ENCODE data around the gene MRPS12.
"Not testable (repeated sequence)": the region's sequence is repeated elsewhere in the genome, so short reads cannot be mapped to it uniquely, and the experiment has no call there.

MRPS12 gene

DNA sequence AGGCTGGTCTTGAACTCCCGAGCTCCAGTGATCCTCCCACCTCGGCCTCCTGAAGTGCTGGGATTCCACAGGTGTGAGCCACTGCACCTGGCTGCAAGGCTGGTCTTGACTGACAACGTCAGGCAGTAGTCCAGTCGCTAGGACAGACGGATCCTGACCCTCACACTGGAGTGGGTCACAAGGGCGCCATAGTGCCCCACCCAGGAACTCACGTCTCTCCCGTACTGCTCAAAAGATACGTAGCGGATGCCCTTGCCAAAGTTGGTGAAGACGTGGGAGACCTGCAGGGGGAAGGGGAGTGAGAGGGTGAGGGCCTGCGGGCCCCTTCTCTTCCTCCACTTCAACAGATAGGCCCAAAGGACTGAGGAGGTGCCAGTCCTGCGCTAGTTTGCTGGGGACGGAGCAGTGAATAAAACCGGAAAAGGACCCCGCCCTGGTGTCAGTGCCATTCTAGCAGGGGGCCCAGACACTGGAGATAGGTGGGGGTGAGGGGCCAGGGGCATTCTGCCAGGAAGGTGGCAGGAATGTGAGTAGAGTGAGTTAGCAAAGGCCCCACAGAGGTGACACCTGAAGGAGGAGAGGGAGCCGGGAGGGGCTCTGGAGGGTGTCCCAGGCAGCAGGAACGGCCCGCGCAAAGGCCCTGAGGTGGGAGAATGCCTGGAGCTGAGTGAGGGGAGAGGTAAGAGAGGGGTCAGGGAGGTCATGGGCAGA lies 11.9 kb downstream of the MRPS12 start:
- no peak for DNase-seq

DNA sequence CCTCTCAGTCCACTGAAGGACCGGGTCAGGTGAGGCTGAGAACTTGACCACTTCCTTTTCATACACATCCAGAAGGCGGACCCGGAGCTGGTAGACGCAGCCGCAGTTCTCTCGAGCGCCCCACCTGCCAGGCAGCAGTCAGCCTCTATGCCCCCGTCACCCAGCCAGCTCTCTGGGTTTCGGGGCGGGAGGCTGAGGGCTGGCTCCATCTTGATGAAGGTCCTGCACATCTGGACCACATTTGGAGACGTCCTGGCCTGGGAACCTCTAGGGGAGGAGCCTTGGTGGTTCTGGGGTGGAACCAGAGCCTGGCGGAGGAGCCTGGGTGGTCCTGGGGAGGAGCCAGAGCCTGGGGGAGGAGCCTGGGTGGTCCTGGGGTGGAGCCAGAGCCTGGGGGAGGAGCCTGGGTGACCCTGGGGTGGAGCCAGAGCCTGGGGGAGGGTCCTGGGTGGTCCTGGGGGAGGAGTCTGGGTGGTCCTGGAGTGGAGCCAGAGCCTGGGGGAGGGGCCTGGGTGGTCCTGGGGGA lies 14.3 kb downstream of the MRPS12 start:
- no peak for DNase-seq

DNA sequence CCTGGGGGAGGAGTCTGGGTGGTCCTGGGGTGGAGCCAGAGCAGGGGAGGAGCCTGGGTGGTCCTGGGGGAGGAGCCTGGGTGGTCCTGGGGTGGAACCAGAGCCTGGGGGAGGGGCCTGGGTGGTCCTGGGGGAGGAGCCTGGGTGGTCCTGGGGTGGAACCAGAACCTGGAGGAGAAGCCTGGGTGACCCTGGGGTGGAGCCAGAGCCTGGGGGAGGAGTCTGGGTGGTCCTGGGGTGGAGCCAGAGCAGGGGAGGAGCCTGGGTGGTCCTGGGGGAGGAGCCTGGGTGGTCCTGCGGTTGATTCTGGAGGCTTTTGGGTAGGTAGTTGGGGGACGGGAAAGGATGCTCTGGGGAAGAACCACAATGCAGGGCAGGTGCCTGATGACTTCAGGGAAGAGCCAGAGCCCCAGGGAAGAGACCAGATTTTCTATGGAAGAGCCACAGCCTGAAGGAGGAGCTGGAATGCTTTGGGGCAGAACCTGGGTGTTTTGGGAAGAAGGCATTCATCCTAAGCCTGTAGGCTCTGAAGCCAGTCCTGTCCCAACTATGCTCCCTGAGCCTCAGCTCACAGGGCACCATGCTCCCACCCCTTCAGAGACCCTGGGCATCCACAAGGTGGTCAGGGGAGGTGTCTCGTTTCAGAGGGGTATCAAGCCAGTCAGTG lies 15.0 kb downstream of the MRPS12 start:
- DNase-seq: no peak

DNA sequence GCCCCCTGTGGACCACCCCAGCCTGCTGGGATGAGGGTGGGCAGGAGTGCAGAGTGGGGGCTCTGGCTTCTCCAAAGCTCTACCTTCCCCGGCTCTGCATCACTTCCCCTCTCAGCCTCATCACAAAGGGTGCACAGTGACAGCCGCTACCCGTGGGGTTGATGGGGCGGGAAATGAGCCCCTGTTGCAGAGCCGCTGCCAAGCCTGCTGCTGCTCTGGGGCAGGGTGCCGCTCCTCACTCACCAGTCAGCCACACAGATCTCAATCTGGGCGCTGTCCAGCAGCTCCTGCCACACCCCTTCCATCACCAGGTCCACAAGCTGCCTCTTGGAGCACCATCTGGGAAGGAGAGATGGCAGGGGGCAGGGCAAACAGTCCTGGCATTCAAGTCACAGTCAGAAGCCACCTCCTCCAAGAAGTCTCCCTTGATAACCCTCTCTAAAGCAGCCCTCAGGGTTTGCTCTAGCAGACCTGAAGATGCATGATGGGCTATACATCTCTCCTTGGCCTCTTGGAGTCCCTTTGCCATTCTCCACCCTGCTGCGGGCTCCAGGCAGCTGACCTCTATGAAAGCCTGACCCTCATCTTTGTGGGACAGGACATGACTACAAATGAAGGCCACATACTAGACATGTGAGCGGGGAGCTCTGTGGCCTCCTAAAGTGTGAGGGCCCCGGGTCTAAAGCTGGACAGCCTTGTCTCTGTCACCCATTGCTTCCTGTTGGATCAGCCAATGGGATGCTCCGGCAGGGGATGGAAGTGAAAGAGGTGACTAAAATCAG lies 15.7 kb downstream of the MRPS12 start:
- no peak for DNase-seq

DNA sequence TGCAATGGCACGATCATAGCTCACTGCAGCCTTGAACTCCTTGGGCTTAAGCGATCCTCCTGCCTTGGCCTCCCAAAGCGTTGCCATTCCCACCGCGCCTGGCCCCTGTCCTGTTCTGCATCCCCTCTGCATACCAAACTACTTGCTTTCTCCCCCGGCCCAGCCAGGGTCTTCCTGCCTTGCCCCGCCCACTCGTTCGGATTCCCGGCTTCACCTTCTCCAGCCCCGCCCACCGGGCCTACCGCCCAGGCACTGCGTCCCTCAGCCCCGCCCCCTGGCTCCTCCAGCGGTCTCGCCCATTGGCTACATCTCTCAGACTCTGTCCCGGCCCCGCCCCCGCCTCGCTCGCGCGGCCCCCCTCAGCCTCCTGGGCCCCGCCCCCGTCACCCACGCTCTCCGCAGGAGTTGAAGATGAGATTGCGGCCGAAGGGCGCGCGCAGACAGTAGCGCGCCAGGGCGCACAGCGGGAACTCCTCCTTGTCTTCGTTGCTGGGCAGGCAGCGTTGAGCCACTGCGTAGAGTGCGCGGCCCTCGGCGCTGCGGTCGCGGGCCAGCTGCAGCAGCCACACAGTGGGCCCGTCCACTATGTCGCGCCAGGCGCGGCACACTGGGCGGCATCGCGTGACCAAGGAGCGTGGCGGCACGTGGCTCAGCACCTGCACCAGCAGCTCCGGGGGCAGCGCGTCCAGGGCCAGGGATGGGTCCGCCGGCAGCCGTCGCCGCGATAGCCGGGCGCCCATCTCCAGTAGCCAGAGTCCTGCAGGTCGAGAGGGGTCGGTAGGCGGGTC lies 19.0 kb downstream of the MRPS12 start:
- peak; percentile 64 to 77 for DNase-seq

DNA sequence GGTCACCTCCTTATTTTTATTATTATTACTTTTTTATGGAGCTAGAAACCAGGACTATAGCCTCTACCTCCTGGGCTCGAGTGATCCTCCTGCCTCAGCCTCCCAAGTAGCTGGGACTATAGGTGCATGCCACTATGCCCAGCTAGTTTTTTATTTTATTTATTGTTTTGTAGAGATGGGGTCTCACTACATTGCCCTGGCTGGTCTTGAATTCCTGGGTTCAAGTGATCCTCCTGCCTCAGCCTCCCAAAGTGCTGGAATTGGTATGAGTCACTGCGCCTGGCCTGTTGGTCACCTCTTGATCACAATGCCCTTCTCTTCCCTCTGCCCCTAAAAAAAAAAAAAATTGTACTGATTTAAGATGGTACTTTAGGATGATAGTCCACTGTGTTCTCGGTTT lies 20.4 kb downstream of the MRPS12 start:
- DNase-seq: no peak

DNA sequence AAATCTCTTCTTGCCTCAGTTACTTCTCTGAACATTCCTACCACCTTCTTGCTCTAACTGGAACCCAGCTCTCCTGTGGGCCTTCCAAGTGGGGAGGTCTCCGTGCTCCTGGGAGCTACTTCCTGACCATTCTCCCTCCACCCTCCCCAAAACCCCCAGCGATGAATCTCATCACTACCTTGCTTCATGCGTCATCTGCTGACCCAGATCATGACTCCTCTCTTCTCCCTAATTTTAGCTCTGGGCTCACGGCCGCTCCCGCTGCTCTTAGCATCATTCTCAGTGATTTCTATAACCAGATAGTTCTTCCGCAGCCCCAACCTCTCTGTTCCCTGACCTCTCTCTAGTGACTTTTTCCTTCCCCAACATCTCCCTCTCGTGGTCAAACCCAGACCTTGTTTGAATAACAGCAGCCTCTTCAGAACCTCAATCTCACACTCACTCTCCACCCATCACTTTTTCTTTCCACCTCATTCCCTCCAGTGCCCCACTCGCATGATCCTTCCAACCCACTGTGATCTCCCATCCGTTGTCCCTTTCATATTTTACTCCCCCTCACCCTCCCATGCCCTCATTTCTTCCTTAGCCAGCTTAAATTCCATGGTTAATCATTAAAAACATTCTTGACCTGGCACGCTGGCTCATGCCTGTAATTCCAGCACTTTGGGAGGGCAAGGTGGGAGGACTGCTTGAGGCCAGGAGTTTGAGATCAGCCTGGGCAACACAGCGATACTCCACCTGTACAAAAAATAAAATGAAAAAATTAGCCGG lies 21.8 kb downstream of the MRPS12 start:
- peak; percentile 52 to 65 for DNase-seq

DNA sequence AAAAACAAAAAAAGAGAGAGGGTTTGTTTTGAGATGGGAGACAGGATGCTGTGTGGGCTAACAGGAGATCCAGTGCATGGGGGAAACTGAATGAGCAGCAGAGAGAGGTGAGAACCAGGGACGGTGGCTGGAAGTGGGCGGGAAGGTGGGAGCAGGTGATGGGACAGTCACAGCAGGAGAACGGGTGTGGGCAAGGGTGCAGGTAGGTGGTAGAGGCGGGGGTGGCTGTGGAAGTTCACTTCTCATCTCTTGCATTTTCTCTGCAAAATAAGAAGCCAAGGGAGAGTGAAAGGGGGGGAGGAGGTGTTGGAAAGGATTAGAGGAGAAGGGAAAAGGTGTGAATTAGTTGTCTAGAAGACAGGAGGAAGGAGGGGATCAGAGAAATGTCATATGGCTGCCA lies 22.9 kb downstream of the MRPS12 start:
- DNase-seq: no peak

DNA sequence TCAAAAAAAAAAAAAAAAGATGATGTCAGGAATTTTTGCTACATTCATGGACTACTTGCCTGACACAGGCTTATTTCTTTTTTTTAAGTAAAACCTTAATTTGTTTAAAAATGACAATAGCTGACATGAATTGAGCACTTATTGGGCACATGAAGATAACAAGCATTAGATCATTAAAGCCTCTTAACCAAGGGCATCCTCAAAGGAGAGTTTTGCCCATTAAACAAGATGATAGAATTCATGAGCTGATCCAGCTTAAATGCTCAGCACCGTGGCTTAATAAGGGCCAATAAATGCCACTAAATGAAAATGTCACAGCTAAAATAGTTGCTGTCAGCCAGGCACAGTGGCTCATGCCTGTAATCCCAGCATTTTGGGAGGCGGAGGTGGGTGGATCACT lies 25.5 kb downstream of the MRPS12 start:
- DNase-seq: no peak

DNA sequence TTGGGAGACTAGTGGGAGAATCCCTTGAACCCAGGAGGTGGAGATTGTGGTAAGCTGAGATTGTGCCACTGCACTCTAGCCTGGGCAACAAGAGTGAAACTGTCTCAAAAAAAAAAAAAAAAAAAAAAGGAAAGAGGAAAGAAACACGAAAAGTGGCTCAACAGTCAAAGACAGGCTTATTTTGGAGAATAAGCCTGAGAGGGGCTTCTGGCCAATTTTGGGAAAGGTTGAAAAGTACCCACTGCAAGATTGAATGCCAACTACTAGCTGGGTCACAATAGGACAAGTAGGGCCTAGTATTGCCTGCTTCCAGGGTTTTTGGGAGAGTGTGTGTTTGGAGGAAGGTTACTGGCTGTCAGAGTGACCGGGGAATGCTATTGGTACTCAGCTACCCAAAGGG lies 27.6 kb downstream of the MRPS12 start:
- no peak for DNase-seq

DNA sequence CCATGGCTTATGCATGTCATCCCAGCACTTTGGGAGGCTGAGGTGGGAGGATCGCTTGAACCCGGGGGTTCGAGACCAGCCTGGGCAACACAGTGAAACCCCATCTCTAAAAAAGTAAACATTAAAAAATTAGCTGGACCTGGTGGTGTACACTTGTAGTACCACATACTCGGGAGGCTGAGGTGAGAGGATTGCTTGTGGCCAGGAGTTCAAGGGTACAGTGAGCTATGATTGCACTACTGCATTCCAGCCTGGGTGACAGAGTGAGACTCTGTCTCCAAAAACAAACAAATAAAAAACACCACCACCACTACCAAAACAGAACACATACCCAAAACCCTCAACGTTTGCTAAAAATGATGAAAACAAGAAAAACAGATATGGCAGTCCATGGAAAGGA lies 28.9 kb downstream of the MRPS12 start:
- DNase-seq: no peak

DNA sequence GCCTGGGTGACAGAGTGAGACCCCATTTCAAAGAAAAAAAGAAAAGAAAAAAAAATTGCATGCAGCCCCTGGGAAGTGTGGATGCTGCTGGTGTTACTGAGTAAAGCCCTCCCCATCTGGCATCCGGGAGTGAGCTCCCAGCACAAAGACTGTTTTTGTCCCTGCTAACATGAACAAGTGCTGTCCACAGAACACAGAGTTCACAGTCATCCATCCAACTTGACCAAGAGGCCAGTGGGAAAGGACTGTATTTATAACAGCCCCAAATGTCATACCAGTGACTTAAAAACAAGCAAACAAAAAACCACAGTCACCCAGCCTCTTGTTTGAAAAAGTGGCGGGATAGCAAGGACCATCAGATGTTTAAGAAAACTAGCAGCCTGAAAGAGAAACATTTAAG lies 34.0 kb downstream of the MRPS12 start:
- no peak for DNase-seq

DNA sequence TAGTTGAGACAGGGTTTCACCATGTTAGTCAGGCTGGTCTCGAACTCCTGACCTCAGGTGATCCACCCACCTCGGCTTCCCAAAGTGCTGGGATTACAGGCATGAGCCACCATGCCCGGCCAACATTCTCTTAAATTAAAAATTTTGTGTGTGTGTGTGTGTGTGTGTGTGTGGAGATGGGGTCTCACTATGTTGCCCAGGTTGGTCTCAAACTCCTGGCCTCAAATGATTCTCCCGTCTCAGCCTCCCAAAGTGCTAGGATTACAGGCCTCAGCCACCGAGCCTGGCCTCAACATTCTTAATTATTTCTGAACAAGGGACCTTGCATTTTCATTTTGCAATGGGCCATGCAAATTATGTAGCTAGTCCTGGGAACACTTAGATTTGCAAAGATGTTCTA lies 35.4 kb downstream of the MRPS12 start:
- DNase-seq: not testable (repeated sequence)

DNA sequence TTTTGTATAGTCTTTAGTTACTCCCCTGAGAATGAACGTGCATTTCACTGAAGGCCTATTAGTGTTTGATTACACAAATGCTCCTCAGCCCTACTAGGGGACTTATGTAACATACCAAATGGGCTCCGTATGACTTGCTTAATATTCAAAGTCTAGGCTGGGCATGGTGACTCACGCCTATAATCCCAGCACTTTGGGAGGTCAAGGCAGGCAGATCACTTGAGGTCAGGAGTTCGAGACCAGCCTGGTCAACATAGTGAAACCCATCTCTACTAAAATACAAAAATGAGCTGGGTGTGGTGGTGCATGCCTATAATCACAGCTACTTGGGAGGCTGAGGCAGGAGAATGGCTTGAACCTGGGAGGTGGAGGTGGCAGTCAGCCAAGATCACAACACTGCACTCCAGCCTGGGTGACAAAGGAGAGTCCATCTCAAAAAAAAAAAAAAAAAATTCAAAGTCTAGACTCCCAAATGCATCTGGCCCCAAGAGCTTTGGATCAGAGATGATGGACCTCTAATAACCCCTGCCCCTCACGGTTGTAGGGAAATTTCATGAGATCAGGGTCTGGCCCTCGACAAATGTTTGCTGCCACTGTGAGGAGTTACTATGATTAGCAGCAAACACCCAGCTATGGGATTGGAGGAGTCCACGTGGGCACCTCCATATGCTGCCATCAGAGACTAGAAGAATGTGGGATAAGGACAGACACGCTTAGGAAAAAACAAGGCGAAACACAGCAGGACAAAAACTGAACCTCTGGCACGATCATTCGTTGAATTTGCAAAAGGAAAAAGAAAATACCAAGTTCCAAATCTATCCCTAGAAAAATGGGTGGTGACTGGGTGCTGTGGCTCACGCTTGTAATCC lies 40.2 kb downstream of the MRPS12 start:
- DNase-seq: no peak

DNA sequence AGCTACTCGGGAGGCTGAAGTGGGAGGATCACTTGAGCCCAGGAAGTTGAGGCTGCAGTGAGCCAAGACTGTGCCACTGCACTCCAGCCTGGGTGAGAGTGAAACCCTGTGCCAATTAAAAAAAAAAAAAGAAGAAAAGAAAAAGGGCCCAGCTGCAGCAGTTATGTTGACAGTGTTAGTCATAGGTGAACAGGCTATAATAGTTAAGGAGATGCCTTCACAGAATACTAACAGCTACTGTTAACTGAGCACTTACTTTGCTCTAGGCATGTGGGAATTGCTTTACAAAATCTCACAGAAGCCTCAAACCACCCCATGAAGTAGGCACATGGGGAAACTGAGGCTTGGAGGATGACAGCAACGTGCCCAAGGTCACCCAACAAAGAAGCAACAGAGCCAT lies 40.9 kb downstream of the MRPS12 start:
- no peak for DNase-seq

DNA sequence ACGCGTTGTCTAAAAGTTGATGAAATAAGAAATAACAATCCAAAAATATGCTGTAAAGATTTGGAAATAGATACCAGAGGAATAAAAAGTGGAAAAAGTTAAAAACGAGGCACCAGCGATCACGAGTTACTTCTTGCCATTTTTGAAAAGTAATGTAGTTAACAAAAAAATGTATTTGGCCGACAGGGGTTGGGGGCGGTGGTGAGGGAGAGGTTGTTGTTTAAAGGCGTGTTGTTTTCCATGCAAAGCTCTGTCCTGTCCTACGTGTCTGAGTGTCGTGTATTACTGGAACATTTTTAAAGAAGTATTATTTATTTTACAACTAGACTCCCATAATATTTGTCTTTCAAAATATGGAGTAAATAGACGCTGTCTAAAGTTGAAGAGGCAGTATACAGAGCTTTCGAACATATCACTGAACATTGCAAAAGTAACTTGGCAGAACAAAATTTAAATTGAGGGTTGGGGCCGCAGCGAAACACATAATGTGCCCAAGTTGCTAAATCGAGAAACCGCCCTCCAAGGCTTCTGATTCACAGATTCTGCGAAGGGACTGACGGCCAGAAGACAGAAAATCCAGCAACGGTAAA lies 44.0 kb downstream of the MRPS12 start:
- DNase-seq: no peak

DNA sequence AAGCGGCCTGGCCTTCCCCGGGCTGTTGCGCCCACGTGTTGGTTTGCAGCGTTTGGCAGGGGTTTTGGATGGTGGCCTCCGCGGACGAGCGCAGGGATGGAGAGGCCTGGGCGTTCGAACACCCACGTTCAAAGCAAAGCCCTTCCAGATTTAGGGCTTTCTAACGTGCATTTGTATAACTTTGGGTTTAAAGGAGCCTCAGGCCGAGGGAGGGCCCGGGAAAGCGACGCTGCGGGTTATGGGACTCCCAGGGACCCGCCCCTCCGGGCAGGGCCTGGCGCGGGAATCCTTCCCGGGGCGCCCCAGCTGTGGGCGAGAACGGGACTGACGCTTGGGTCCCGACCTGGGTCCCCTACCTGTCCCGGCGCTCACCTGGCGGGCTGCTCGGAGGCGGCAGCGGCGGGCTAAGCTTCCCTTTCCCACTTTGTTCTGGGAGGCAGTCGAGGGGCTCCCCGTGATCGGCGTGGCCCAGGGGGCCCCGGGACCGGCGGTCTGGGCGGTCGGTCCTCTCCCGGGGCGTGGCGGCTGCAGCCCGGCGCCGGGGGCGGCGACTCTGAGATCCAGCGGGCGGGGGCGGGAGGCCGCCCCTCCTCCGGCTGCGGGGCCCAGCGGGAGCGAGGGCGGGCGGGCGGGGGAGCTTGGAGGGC lies 44.6 kb downstream of the MRPS12 start, which contains the start of gene FBXO17:
FBXO17 (minus strand) TSS at position 529 of the 647 bp plus-strand sequence. CDS start 25,423 bp downstream, outside the sequence.
- no peak for DNase-seq

DNA sequence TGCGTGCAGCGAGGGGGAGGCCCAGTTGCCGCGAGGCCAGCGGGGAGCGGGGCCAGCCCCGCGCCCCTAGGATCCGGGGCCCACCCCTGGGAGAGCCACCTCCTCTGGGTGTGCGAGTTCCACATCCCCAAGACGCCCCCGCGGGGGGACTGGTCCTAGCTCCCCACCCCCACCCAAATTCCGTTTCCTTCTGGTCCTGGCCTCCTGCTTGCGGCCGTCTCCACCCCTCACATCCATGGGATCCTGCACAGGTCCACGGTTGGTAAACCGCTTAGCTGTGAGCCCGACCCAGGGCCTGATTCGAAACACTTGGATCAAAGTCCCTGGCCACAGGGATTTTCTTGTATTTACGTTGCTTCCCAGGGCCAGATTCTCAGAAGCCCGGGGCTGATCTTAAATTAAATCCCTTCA lies 45.1 kb downstream of the MRPS12 start:
- DNase-seq: no peak

DNA sequence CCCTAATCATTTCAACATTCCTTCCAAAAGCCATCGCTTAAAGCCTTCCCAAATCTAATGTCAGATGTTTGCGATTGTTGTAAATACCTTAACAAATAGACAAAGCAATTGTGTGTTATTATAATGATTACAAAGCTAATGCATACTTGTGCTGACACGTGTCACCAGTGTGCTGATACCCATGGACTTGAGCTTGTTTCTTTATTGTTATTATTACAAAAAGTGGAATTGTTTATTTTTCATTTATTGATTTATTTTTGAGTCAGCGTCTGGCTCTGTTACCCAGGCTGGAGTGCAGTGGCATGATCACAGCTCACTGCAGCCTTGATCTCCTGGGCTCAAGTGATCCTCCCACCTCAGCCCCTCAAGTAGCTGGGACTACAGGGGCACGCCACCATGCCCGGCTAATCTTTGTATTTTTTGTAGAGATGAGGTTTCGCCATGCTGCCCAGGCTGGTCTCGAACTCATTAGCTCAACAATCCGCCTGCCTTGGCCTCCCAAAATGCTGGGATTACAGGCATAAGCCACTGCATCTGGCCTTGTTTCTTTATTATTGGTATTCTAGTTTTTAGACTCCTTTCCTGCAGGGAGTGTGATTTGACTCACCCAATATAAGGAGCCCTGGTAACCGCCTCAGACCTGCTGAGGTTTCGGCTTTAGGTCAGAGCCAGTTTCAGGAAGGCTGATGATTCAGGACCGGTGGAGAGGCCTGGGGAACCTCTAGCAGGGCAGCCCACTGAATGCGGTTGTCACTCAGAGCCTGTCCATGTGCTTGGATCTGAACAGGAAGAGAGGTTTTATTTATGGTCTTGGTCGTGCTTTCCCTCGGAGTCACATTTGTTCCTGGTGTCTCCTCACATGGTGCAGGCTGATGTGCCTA lies 46.9 kb downstream of the MRPS12 start:
- no peak for DNase-seq
